WERI-Rb-1 (cell line): ENCODE data around the gene SMIM15.

Experiments used
- DNase-seq: peaks from one replicate; pipeline ENCODE4 v3.0.0-alpha.2; 2020
- H3K27ac ChIP-seq: fragments of 250-450 bp; sonication (Bioruptor Pico); 2 replicates; pipeline ENCODE4 v1.5.1; 2020; ENCODE audit warnings: mild to moderate bottlenecking, moderate library complexity
- H3K27me3 ChIP-seq: fragments of 250-450 bp; sonication (Bioruptor Pico); 2 replicates; pipeline ENCODE4 v1.5.1; 2021; ENCODE audit warnings: mild to moderate bottlenecking, low read depth, moderate library complexity; ENCODE audit not compliant: insufficient read depth, severe bottlenecking
- H3K36me3 ChIP-seq: fragments of 250-450 bp; sonication (Bioruptor Pico); 2 replicates; pipeline ENCODE4 v1.5.1; 2020; ENCODE audit warnings: mild to moderate bottlenecking, moderate library complexity
- H3K4me3 ChIP-seq: 2 replicates; pipeline ENCODE4 v1.5.1; 2011; ENCODE audit warnings: low read depth, mild to moderate bottlenecking, control low read depth, low read length
- H3K9me3 ChIP-seq: fragments of 250-450 bp; sonication (Bioruptor Pico); 2 replicates; pipeline ENCODE4 v1.5.1; 2021; ENCODE audit warnings: mild to moderate bottlenecking, moderate library complexity; ENCODE audit not compliant: severe bottlenecking
- CTCF ChIP-seq: IDR thresholded peaks from 2 replicates; pipeline ENCODE4 v1.5.1; 2011; ENCODE audit warnings: low read depth, mild to moderate bottlenecking, control low read depth, inconsistent platforms, low read length

The SMIM15 gene

DNA sequence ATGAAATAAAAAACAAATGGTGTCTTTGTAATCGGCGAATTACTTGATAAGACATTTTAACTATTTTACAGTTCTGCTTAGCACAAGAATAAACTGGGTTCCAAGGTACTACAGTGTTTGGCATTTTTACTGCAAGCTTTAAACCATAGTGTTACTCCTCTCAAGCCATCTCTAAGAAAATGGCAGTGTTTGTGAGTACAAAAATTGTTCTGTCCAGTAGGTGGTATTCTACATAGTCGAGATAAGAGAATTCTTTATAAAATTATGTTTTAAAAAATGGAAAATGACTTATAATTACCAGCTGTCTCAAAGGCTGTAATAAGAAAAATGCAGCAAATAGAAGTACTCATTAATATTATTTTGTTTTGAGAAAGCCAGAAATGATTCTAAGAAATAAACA, 3.2 kb downstream of the SMIM15 start:
- Histone ChIP-seq H3K27me3 (no peaks in the 10 kb centered on the region), H3K36me3 (peaks cover 44% of the 10 kb centered on the region), H3K27ac (no peak overlapping the region), H3K9me3 (no peaks in the 10 kb centered on the region), H3K4me3 (no peak overlapping the region)
- DNase-seq, result no peak
- TF ChIP-seq CTCF, result no peak

DNA sequence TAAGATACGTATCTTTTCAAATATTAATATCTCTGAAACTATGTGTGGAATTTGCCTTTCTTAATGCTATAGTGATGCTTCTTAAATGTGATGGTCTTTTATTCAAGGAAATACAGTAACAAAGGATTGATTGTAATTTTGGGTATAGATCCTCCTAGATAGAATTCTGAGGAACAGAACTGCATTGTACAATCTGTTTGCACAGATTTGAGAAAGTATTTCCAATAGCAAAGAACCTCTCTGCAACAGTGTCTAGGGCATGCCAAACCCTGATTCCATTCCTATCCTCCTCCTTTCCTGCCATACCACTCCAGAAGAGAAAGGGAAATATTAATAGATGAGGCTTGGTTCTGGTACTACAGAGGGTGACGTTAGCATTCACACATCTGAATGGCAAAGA, 10.4 kb downstream of the SMIM15 start:
- no peak for TF ChIP-seq CTCF
- no peaks in the 10 kb centered on the region for H3K27me3 ChIP-seq
- no peak for DNase-seq
- no peaks in the 10 kb centered on the region for H3K9me3 ChIP-seq
- no peak overlapping the region for H3K4me3 ChIP-seq
- peaks cover 4% of the 10 kb centered on the region for H3K36me3 ChIP-seq
- H3K27ac ChIP-seq, result no peak overlapping the region

GRCh38 chr5:61148515-61148914, 13.8 kb downstream of the SMIM15 start:
- no peak for DNase-seq
- Histone ChIP-seq H3K9me3 (no peaks in the 10 kb centered on the region), H3K4me3 (no peak overlapping the region), H3K27ac (no peak overlapping the region), H3K36me3 (no peaks in the 10 kb centered on the region), H3K27me3 (no peaks in the 10 kb centered on the region)
- no peak for TF ChIP-seq CTCF

DNA sequence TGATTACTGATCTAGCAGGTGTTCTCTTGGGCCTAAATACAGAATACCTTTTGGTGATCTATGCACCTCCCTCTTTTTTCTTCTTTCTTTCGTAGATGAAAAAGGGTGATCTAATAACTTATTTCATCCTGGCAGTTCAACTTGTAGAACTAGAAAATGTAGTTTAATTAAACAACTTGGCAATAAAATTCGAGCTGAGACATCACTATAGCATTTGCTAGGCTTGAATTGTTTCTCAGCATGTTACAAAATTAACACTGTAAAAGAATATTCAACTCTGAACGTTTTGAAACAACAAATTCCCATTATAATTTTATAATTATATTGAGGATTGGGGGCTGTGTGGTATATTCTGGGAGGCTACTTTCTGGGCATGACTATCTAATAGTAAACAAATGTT, 19.5 kb downstream of the SMIM15 start:
- H3K9me3 ChIP-seq, result no peaks in the 10 kb centered on the region
- H3K27ac ChIP-seq, result no peak overlapping the region
- no peak for TF ChIP-seq CTCF
- no peaks in the 10 kb centered on the region for H3K36me3 ChIP-seq
- DNase-seq, result no peak
- H3K27me3 ChIP-seq, result no peaks in the 10 kb centered on the region
- no peak overlapping the region for H3K4me3 ChIP-seq

GRCh38 chr5:61142391-61142790, 19.9 kb downstream of the SMIM15 start:
- Histone ChIP-seq H3K27ac (no peak overlapping the region), H3K4me3 (no peak overlapping the region), H3K36me3 (no peaks in the 10 kb centered on the region), H3K9me3 (no peaks in the 10 kb centered on the region), H3K27me3 (no peaks in the 10 kb centered on the region)
- no peak for TF ChIP-seq CTCF
- DNase-seq, result no peak

DNA sequence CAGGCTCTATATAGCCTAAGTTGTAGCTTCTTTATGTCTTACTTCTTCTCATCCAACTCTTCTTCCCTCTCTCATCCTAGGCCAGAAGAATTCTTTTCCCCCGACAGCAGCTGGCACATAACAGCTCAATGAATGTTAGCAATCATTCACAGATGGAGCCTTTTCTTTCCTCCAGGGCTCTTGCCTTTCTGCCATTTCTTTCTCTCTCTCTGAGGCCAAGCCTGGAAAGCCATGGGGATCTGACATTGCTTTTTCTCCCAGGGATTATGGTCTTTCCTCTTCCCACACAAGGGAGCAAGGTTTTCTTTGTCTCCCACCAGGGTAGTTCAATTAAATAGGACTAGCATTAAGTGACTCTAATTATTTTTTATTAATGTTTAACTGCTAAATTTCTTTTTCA, 20.5 kb downstream of the SMIM15 start:
- Histone ChIP-seq H3K27me3 (no peaks in the 10 kb centered on the region), H3K36me3 (no peaks in the 10 kb centered on the region), H3K9me3 (no peaks in the 10 kb centered on the region), H3K4me3 (no peak overlapping the region), H3K27ac (no peak overlapping the region)
- DNase-seq, result no peak
- TF ChIP-seq CTCF, result no peak
